GM21529 (cell line): ENCODE results near the gene SPINK7.
"Not testable (repeated sequence)": the region's sequence is repeated elsewhere in the genome, so short reads cannot be mapped to it uniquely, and the experiment has no call there.

ENCODE experiments used
- ATAC-seq: cut with Tn5 transposase; IDR thresholded peaks from one replicate; pipeline ENCODE4 v1.9.1; 2021; ENCODE audit not compliant: unreplicated experiment

Gene SPINK7

DNA sequence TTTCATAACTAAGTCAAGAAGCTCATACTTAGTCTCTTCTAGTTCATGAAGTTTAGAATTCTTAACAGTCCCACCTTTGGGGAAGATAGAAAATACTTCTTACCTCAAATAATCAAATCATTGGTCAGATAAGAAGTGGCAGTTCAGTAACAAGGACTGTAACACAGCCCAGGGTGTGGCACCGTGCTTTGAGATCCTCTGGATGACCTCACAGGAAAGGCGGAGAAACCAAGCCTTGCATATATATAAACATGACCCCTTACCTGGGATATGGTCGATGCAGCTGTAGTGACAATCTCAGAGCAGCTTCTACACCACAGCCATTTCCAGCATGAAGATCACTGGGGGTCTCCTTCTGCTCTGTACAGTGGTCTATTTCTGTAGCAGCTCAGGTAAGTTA, at the start of gene SPINK7:
SPINK7 (plus strand) TSS at position 271 of the 400 bp plus-strand sequence; CDS start at position 332, 61 bp downstream.
- ATAC-seq: no peak

DNA sequence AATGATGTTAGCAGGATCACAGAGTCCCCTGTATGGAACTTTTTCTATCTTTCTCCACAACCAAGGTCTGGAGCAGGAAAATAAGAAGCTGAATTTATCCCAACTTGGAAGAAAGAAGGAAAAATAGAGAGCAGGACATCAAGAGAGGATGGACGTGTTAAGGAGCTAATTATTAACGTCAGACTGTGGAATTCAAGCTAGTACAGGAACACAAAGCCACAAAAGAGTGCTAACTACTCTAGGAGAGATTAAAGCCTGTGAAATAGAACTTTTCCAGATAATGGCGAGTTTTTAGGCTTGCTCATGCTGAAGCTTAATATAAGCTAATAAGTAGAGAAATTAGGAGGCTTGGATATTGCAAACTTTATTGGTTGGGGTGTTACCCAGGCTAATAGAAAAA, 44.3 kb upstream of the SPINK7 start:
- no peak for ATAC-seq

DNA sequence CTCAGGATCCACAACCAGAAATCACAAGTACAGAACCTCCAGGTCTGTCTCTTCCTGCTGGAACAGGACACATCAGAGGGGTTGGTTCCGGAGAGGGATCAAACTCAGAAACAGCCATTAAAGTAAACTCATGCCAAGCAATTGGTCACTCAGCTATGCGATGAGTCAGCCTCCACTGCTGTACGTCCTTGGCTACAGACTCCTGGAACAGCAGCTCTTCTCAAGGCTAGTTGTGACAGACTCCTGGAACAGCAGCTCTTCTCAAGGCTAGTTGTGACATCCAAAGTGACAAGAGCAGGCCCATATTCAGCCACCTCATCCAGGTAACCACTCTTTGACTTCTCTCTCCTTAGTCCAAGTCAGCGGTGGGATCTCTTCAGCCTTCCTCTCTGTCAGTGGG, 43.7 kb upstream of the SPINK7 start, which contains the start of gene SPINK13:
SPINK13 (plus strand) TSS at position 229 of the 400 bp plus-strand sequence. CDS start 1,279 bp downstream, outside the sequence.
- no peak for ATAC-seq

DNA sequence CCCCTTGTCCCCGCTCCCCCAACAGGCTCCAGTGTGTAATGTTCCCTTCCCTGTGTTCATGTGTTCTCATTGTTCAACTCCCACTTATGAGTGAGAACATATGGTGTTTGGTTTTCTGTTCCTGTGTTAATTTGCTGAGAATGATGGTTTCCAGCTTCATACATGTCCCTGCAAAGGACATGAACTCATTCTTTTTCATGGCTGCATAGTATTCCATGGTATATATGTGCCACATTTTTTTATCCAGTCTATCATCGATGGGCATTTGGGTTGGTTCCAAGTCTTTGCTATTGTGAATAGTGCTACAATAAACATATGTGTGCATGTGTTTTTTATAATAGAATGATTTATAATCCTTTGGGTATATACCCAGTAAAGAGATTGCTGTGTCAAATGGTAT, 37.1 kb upstream of the SPINK7 start:
- ATAC-seq: not testable (repeated sequence)

DNA sequence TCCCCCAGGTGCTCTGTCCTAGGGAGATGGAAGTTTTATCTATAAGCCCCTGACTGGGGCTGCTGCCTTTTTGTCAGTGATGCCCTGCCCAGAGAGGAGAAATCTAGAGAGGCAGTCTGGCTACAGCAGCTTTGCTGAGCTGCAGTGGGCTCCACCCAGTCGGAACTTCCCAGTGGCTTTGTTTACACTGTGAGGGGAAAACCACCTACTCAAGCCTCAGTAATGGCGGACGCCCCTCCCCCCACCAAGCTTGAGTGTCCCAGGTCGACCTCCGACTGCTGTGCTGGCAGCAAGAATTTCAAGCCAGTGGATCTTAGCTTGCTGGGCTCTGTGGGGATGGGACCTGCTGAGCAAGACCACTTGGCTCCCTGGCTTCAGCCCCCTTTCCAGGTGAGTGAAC, 31.3 kb upstream of the SPINK7 start:
- not testable (repeated sequence) for ATAC-seq

DNA sequence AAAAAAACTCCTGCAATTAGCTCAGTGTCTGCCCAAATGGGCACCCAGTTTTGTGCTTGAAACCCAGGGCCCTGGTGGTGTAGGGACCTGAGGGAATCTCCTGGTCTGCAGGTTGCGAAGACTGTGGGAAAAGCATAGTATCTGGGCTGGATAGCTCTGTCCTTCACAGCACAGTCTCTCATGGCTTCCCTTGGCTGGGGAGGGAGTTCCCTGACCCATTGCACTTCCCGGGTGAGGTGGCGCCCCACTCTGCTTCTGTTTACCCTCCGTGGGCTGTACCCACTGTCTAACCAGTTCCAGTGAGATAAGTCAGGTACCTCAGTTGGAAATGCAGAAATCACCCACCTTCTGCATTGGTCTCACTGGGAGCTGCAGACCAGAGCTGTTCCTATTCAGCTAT, 30.9 kb upstream of the SPINK7 start:
- ATAC-seq: not testable (repeated sequence)

DNA sequence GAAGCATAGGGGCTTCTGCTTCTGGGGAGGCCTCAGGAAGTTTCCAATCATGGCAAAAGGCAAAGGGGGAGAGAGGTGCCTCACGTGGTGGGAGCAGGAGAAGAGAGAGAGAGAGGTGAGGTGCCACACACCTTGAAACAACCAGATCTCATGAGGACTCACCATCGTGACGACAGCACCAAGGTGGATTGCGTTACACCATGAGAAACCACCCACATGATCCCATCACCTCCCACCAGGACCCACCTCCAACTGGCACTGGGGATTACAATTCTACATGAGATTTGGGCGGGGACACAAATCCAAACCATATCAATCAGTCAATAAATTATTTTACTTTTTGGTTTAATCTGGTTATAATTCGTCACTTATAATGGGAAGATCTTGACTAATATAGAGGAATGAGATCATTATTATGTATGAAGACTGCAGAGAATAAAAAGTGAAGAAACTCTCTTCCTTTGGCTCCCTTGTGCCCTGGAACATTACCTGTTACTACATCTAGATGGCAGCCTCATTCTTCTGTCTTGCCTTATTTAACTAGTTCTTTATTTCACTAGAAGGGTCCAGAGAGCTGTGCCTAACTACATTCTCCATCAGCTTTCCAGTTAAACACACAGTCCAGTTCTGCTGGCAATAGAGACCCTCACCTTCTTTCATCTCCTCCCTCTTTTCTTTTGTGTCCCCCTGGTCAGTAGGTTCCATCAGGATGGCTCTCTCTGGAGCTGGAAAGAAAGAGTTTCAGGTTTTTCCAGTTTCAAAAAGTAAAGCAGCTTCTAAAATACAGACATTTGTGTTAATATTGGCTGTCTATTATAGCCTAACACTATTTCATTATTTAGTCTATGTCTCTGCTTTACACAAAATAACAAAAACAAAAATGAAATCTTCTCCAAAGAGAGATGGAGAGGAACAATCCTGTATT, 21.7 kb upstream of the SPINK7 start:
- no peak for ATAC-seq

DNA sequence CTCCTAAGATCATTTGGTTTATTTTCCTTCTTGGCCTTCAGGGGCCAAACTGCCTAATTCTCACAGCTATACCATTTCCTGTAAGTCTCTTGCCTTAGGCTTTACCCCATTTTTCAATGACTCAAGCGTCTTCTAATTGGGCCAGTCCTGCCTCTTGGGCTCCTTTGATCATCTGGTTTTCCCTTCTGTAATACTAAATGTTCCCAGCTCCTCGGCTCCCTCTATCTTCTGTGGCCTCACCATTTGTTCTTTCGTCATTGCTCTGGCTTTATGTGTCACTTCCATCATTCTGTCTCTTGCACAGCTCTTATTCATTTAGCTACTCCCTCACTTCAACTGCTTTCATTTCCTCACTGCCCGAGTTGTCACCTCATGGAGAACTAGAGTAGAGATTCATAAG, 14.5 kb upstream of the SPINK7 start:
- ATAC-seq: no peak

DNA sequence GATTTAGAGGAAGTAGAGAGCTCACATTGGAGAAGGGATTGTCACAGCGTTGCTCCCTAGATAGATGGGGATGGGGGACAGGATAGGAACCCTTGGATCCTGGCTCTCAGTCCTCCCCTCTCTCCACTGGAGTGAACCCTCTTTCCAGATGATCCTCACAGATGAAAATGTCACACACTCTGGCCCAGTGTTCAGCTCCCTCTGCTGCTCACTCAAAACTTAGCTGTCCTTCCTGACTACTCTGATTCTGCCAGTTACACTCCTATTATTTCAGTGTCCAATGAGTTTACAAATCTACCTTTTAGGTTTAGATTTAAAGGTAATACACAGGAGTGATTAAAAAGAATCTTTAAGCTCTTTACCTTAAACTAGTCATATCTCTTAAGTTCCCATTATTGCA, 5.8 kb upstream of the SPINK7 start:
- ATAC-seq: no peak

DNA sequence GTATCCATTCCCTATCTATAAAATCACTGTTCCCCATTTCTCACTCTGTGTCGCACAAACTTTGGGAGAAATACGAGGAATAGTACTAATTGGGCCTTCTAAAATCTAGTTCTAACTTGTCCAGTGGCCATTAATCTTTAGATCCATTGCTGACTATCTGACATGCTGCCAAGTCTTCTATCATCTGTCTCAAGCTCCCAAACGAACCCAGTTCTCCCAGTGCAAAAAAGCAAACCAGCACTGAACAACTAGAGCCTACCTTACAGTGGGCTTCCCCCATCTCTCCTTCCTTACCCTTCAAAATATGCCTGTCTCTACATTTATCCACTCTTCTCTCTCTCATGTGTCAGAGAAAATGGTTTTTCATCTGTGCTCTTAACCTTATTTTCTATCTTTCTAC, 3.2 kb upstream of the SPINK7 start:
- ATAC-seq: no peak

DNA sequence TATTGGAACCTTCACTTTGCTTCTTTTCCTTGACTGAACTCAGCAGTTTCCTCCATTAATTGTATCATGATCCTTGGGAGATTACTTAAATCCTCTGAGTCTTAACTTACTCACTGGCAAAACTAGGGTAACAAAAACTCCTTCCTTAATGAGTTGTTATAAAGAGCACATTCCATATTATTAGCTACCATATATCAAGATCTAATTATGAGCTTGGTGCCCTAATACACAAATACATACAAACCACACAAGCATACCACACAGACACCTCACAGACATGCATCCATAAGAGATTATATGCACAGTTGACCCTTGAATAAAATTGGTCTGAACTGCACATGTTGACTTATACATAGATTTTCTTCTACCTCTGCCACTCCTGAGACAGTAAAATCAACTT, 2.5 kb upstream of the SPINK7 start:
- ATAC-seq: no peak

DNA sequence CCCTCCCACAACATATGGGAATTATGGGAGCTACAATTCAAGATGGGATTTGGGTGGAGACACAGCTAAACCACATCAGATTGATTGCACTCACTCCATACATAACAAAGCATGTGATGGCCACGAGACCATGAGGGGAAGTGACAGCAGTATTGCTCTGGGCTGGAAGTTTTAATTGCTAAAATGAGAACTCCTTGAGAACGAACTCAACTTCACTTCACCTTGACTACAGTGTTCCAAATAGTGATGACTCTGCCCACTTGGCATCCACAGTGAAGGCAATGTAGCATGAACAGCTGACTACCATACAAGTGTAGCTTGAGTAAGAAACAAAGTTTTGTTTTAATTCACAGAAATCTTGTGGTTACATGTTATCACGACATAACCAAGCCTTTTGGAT, 739 bp upstream of the SPINK7 start:
- ATAC-seq: no peak

DNA sequence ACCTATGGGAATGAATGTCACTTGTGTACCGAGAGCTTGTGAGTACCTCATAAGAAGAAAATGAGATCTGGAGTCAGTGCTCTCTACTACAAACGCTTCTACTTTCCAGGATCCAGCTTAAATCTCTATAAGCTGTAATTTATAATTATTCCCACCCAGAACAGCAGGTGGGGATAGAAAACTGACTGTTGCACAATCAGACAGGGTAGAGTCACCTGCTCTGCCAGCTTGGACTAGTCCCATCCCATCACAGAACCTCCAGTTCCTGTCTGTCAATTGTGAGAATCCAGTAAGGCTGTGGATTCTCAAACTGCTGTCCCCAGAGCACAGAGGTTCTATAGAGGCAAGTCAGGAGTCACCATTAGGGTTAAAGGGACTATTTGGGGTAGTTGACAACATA, 2.0 kb downstream of the SPINK7 start:
- ATAC-seq: no peak

DNA sequence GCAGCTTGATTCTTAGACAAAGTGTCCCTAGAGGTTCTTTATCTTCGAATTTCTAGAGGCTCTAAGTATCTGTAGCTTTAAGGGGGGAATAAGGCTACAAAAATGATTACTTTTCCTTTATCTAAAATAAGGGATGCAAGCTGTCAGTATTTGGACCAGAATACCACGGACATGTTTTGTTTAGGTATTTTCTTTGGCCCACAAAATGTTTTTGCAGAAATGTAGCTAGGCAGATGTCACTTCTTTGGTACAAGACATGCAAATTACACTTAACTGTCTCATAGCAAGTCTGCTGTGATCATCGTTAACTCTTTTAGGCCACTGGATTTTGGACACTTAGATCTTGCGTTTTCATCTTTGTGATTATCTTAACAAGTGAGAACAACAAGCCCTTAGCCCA, 2.5 kb downstream of the SPINK7 start:
- ATAC-seq: no peak

DNA sequence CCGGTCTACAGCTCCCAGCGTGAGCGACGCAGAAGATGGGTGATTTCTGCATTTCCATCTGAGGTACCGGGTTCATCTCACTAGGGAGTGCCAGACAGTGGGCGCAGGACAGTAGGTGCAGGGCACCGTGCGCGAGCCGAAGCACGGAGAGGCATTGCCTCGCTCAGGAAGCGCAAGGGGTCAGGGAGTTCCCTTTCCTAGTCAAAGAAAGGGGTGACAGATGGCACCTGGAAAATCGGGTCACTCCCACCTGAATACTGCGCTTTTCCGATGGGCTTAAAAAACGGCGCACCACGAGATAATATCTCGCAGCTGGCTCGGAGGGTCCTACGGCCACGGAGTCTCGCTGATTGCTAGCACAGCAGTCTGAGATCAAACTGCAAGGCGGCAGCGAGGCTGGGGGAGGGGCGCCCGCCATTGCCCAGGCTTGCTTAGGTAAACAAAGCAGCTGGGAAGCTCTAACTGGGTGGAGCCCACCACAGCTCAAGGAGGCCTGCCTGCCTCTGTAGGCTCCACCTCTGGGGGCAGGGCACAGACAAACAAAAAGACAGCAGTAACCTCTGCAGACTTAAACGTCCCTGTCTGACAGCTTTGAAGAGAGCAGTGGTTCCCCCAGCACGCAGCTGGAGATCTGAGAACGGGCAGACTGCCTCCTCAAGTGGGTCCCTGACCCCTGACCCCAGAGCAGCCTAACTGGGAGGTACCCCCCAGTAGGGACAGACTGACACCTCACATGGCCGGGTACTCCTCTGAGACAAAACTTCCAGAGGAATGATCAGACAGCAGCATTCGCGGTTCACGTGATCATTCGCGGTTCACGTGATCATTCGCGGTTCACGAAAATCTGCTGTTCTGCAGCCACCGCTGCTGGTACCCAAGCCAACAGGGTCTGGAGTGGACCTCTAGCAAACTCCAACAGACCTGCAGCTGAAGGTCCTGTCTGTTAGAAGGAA, 8.1 kb downstream of the SPINK7 start:
- not testable (repeated sequence) for ATAC-seq

DNA sequence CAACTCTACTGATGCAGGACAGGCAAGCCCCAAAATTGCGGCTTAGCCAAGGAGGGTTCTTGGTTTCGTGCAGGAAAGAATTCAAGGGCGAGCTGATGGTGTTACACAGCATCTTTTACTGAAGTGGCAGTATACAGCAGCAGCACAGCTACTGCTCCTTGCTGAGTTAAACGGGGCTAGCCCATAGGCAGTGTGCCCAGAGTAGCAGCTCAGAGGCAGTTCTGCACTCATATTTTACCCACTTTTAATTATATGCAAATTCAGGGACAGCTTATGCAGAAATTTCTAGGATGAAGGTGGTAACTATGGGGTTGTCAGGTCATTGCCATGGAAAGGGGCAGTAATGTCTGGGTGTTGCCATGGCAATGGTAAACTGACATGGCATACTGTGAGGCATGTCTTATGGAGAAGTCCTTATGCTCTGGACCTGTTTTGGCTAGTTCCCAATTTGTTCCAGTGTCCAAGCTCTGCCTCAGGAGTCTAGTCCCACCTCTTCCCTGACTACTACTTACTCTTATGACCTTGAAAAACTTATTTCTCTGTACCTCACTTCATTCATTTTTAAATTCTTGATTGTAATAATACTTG, 21.1 kb downstream of the SPINK7 start:
- ATAC-seq: no peak

DNA sequence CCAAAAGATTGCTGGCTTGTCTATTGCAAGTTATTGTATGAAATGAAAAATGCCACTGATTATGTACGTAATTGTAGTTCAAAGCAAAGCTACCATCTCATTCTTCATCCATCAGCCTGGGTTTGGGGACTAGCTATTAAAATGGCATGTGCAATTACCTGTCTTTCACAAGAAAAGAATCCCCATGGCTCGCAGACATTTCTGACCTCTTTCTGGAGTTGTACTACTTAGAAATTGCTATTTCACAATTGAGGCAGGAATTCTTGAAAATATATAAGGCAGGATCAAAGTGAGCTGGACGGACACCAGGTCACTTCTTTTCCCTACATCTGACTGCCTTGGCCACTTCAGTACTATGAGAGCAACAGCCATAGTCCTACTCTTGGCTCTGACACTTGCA, 23.0 kb downstream of the SPINK7 start, which contains the start of gene SPINK9:
SPINK9 (plus strand) TSS at position 301 of the 400 bp plus-strand sequence; CDS start at position 356, 55 bp downstream.
- ATAC-seq: no peak

DNA sequence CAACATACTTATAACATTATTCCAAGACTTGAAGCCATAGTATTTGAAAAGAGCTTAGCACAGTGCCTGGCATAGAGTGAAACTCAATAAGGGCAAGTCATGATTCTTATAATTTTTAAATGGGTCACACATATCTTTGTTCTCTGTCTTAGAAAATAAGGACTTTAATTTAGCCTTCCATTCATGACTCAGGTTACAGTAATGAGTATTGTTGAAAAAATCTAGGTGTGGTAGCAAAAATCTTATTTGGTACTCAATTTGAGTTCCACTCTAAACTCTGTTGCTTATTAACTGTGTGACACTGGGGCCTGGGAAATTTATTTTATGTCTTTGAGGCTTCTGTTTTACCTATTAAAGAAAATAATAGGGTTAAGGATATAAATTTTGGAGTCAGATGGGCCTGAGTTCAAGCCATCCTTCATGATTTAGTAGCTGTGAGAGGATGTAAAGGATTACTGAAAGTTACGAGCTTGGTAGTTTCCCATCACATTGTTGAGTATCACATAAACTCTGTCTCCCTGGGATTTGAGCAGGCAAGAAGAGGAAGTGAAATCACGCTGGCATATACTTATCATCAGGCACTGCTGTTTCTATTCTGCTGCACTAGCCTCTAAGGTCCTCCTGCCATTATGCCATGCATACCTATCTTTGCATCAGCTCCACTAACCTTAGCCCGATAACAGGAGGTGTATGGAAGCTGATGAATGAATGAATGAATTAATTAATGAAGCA, 24.6 kb downstream of the SPINK7 start:
- peak; percentile 89 for ATAC-seq

DNA sequence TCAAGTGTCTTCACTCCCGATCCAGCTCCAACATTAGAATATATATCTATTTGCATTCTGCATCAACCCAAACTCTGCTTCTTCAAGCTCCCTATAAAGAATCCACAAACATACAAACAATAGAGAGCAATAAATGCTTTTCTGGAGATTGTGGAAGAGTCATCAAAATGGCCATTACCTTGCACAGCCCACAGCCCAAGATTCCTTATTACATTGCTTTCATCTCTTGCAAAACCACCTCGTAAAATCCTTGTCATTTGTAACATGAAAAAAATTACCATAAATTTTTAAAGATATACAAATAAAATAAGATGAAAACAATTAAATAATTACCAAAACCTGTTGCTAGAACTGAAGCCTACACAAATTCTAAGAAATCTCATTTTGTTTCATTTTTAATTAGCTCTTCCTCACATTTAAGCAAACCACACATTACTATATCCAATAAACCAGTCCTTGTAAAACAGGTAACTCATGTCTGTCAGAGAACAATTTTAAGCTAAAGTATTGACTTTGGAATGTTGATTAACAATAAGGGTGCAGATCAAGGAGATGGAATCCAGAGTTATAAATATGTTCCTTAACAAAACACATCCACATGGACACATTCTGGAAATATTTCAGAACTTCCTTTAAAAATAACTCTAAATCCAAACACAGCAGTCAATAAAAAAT, 30.3 kb downstream of the SPINK7 start:
- no peak for ATAC-seq

DNA sequence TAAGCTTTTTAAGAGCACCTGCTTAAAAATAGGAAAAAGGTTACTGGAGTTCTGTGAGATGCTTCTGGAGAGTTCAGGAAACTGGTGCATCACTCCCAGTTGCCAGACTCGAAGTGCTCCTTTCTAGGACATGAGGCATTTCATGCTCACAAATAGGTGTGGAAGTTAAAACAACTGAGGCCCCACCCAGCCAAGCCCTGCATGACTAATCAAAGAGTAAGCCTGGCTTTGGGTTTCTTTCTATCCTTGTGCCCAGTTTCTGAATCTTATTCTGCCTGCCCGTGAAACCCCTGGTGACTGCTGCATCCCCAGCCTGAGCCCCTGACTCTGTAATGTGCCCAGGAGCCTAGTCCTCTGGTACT, 30.8 kb downstream of the SPINK7 start:
- ATAC-seq: no peak
